Hepatocyte (in vitro differentiated cells): ENCODE results near the gene C1QTNF4. TPM values are rescaled to one million over a fixed set of nuclear protein-coding genes. Genes with fewer than 3 reads are reported as not detected.

Experiments
- DNase-seq: peaks from one replicate; pipeline ENCODE4 v3.0.0-alpha.2; 2016; ENCODE audit warnings: low spot score
- H2AFZ ChIP-seq: fragments of 200-600 bp; sonication (generic); 2 replicates; pipeline ENCODE4 v1.6.0; 2016; ENCODE audit warnings: antibody characterized with exemption, mild to moderate bottlenecking
- H3K27ac ChIP-seq: fragments of 200-600 bp; sonication (generic); 2 replicates; pipeline ENCODE4 v1.5.1; 2016; ENCODE audit warnings: mild to moderate bottlenecking
- H3K27me3 ChIP-seq: fragments of 200-600 bp; sonication (generic); 2 replicates; pipeline ENCODE4 v1.6.1; 2016
- H3K36me3 ChIP-seq: fragments of 200-600 bp; sonication (generic); replicated peaks from 2 replicates; pipeline ENCODE4 v1.5.1; 2016; ENCODE audit warnings: low read depth; ENCODE audit not compliant: insufficient read depth
- H3K4me1 ChIP-seq: fragments of 200-600 bp; sonication (generic); 2 replicates; pipeline ENCODE4 v1.5.1; 2016; ENCODE audit warnings: mild to moderate bottlenecking, moderate library complexity; ENCODE audit not compliant: insufficient read depth
- H3K4me2 ChIP-seq: fragments of 200-600 bp; sonication (generic); 2 replicates; pipeline ENCODE4 v1.6.0; 2016
- H3K4me3 ChIP-seq: fragments of 200-600 bp; sonication (generic); 2 replicates; pipeline ENCODE4 v1.5.1; 2016; ENCODE audit warnings: mild to moderate bottlenecking
- H3K79me2 ChIP-seq: fragments of 200-600 bp; sonication (generic); 2 replicates; pipeline ENCODE4 v1.6.0; 2017; ENCODE audit warnings: mild to moderate bottlenecking
- H3K9me2 ChIP-seq: fragments of 200-600 bp; sonication (generic); replicated peaks from 2 replicates; pipeline ENCODE4 v1.6.0; 2017; ENCODE audit warnings: mild to moderate bottlenecking; ENCODE audit not compliant: insufficient read depth
- H3K9me3 ChIP-seq: fragments of 200-600 bp; sonication (generic); 2 replicates; pipeline ENCODE4 v1.5.1; 2016; ENCODE audit warnings: low read depth, mild to moderate bottlenecking
- H4K20me1 ChIP-seq: fragments of 200-600 bp; sonication (generic); 2 replicates; pipeline ENCODE4 v1.6.0; 2016; ENCODE audit warnings: mild to moderate bottlenecking; ENCODE audit not compliant: insufficient read depth, poor library complexity, severe bottlenecking
- EZH2 ChIP-seq: fragments of 200-600 bp; sonication (generic); IDR thresholded peaks from 2 replicates; pipeline ENCODE4 v1.6.1; 2016; ENCODE audit warnings: antibody characterized with exemption, mild to moderate bottlenecking, borderline replicate concordance
- EZH2phosphoT487 ChIP-seq: fragments of 200-600 bp; sonication (generic); IDR thresholded peaks from one replicate; pipeline ENCODE4 v1.6.1; 2018; ENCODE audit warnings: antibody characterized with exemption, mild to moderate bottlenecking, low read depth, moderate library complexity; ENCODE audit not compliant: unreplicated experiment, severe bottlenecking
- WGBS: methylation state at CpG from one replicate; pipeline ENCODE4 v1.1.6; 2016; ENCODE audit warnings: low lambda C conversion rate; ENCODE audit errors: missing lambda C conversion rate; 5-methylcytosine and 5-hydroxymethylcytosine counted together
- polyA plus RNA-seq: library from polyadenylated mRNA; unstranded; fragments of >200 nt; fragmentation: Nextera tagmentation; extraction: Ambion mirVana; gene quantifications from 2 replicates; pipeline ENCODE4 v1.2.1, GENCODE V29; 2016
- total RNA-seq: library from RNA; depleted of rRNA; stranded (reverse); fragments of >200 nt; gene quantifications from 2 replicates; pipeline ENCODE4 v1.2.3, GENCODE V29; 2014
- TF ChIP-seq, protein P1 (sequence below): fragments of 200-600 bp; sonication (generic); IDR thresholded peaks from 2 replicates; pipeline ENCODE4 v1.5.1; 2016; ENCODE audit warnings: antibody characterized with exemption, mild to moderate bottlenecking; ENCODE audit not compliant: poor library complexity

The C1QTNF4 gene
- total and polyA plus RNA-seq, 2 experiments from 2014 or later, result 0.50 to 0.73 TPM

DNA sequence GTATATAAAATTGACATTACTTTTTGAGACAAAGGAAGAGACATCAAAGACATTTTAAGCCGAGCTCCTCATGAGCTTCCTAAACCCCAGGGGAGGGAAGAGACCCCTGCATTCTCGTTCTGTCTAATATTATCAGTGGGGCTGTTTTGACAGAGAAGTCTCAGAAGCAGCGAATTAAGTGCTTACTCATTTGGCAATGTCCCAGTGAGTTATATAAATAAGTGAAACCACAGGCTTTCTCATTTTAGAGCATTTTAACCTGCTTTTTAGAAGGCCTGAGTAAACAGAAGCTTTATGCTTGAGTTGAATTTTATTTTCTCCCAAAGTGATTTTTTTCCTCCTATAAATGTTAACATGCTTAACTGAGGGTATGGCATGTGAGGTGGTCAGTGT is 23.2 kb upstream of the C1QTNF4 start:
- H3K9me3 ChIP-seq, result no peaks in the 10 kb centered on the region
- H2AFZ ChIP-seq, result no peak overlapping the region
- no peak for DNase-seq
- H4K20me1 ChIP-seq, result no peaks in the 10 kb centered on the region
- H3K9me2 ChIP-seq, result no peaks in the 10 kb centered on the region
- H3K36me3 ChIP-seq, result peaks cover 2% of the 10 kb centered on the region
- H3K4me1 ChIP-seq, result no peaks in the 10 kb centered on the region
- no peak overlapping the region for H3K4me3 ChIP-seq
- H3K79me2 ChIP-seq, result no peaks in the 10 kb centered on the region
- TF ChIP-seq EZH2 (no peak), EZH2phosphoT487 (no peak)
- TF ChIP-seq, protein P1, sequence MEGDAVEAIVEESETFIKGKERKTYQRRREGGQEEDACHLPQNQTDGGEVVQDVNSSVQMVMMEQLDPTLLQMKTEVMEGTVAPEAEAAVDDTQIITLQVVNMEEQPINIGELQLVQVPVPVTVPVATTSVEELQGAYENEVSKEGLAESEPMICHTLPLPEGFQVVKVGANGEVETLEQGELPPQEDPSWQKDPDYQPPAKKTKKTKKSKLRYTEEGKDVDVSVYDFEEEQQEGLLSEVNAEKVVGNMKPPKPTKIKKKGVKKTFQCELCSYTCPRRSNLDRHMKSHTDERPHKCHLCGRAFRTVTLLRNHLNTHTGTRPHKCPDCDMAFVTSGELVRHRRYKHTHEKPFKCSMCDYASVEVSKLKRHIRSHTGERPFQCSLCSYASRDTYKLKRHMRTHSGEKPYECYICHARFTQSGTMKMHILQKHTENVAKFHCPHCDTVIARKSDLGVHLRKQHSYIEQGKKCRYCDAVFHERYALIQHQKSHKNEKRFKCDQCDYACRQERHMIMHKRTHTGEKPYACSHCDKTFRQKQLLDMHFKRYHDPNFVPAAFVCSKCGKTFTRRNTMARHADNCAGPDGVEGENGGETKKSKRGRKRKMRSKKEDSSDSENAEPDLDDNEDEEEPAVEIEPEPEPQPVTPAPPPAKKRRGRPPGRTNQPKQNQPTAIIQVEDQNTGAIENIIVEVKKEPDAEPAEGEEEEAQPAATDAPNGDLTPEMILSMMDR, result no peak
- 66% methylated on average over 3 of the region's 3 CpGs for WGBS
- H3K4me2 ChIP-seq, result no peak overlapping the region
- no peak overlapping the region for H3K27ac ChIP-seq
- H3K27me3 ChIP-seq, result no peaks in the 10 kb centered on the region

- no peak overlapping the region for H3K4me3 ChIP-seq
- 88% methylated on average over 10 of the region's 10 CpGs for WGBS
- DNase-seq, result peak; percentile 52
- no peaks in the 10 kb centered on the region for H3K79me2 ChIP-seq
- H3K27me3 ChIP-seq, result no peaks in the 10 kb centered on the region
- H3K36me3 ChIP-seq, result peaks cover 2% of the 10 kb centered on the region
- H2AFZ ChIP-seq, result no peak overlapping the region
- H3K4me2 ChIP-seq, result no peak overlapping the region
- no peaks in the 10 kb centered on the region for H3K9me3 ChIP-seq
- TF ChIP-seq EZH2phosphoT487, result no peak
- TF ChIP-seq, protein P1, result peak; percentile 65
- no peaks in the 10 kb centered on the region for H3K4me1 ChIP-seq
- H3K27ac ChIP-seq, result no peak overlapping the region
- no peaks in the 10 kb centered on the region for H3K9me2 ChIP-seq
- no peaks in the 10 kb centered on the region for H4K20me1 ChIP-seq
Measured at GRCh38 chr11:47616726-47617416, 22.7 kb upstream of the C1QTNF4 start.

DNA sequence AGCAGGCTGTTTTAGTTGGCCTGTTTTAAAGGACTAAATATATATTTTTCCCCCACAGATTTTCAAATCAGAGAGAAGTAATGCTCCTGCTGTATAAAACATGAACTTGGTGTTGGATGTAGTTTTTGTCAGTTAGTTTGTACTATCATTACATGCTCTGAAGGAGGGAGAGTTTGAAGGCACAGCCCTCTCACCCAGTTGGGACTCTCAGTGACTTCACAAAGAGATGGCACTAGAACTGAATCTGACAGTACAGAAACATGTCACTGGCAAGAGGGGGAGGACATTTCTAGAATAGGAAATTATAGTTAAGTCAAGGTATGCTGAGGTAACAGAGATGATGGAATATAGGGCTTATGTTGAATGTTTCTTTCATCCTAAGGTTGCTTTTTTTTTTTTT is 21.0 kb upstream of the C1QTNF4 start:
- no peaks in the 10 kb centered on the region for H3K79me2 ChIP-seq
- no peak for DNase-seq

More for the DNA sequence above, 21.0 kb upstream of the C1QTNF4 start:
- no peaks in the 10 kb centered on the region for H3K9me3 ChIP-seq
- peaks cover 2% of the 10 kb centered on the region for H3K36me3 ChIP-seq
- TF ChIP-seq, protein P1, result no peak
- TF ChIP-seq EZH2phosphoT487 (no peak), EZH2 (no peak)
- H3K4me3 ChIP-seq, result no peak overlapping the region
- H3K9me2 ChIP-seq, result no peaks in the 10 kb centered on the region
- no peaks in the 10 kb centered on the region for H3K4me1 ChIP-seq
- no peaks in the 10 kb centered on the region for H3K27me3 ChIP-seq
- H4K20me1 ChIP-seq, result no peaks in the 10 kb centered on the region
- H3K4me2 ChIP-seq, result no peak overlapping the region
- no peak overlapping the region for H3K27ac ChIP-seq
- H2AFZ ChIP-seq, result no peak overlapping the region
